ENCODE measurements around the gene DCAF15.

GRCh38 chr19:13923194-13923987, 28.9 kb upstream of the DCAF15 start:
- TF ChIP-seq EZH2 (IDR thresholded peaks at IDR 0.05), result no peak
- no peak for TF ChIP-seq POLR2AphosphoS5 (IDR thresholded peaks at IDR 0.05; ENCODE audit: borderline replicate concordance, low read depth, low read length)
